HG02884 (cell line): Measurements from ENCODE around the gene MPHOSPH8.

Experiments used
- ATAC-seq: cut with Tn5 transposase; IDR thresholded peaks from one replicate; pipeline ENCODE4 v1.9.1; 2021; ENCODE audit warnings: mild to moderate bottlenecking, moderate library complexity; ENCODE audit not compliant: unreplicated experiment

The MPHOSPH8 gene, protein sequence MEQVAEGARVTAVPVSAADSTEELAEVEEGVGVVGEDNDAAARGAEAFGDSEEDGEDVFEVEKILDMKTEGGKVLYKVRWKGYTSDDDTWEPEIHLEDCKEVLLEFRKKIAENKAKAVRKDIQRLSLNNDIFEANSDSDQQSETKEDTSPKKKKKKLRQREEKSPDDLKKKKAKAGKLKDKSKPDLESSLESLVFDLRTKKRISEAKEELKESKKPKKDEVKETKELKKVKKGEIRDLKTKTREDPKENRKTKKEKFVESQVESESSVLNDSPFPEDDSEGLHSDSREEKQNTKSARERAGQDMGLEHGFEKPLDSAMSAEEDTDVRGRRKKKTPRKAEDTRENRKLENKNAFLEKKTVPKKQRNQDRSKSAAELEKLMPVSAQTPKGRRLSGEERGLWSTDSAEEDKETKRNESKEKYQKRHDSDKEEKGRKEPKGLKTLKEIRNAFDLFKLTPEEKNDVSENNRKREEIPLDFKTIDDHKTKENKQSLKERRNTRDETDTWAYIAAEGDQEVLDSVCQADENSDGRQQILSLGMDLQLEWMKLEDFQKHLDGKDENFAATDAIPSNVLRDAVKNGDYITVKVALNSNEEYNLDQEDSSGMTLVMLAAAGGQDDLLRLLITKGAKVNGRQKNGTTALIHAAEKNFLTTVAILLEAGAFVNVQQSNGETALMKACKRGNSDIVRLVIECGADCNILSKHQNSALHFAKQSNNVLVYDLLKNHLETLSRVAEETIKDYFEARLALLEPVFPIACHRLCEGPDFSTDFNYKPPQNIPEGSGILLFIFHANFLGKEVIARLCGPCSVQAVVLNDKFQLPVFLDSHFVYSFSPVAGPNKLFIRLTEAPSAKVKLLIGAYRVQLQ

DNA sequence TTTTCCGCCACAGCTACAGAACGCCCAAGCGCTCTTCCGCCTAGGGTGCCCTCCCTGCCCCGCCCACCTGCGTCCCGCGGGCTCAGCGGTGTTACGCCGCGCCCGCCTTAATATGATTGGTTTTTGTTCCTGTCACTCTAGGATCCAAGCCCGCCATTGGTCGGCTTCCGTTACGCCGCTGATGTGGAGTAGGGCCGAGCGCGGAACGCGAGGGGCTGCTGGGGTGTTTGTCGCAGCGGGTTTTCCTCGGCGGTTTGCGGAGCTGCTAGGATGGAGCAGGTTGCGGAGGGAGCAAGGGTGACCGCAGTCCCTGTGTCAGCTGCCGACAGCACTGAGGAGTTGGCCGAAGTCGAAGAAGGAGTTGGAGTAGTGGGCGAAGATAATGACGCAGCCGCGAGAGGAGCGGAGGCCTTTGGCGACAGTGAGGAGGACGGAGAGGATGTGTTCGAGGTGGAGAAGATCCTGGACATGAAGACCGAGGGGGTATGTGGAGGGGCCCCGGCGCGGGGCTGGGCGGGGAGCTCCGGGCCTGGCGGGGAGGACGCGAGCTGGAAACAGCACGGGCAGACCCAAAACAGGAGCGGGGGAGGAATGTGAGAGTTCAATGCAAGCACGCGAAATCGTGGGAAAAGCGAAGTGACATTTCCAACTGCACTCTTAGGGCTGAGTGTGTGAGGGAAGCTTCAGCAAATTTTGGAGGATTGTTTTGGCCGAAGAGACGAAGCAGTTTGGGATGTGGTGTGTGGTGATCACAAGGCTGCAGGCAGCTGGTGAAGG, at the start of gene MPHOSPH8:
Gene MPHOSPH8 (plus strand): TSS at position 181 of the 777 bp plus-strand sequence. CDS start 90 bp downstream, at position 271.
- ATAC-seq: peak; percentile 98

DNA sequence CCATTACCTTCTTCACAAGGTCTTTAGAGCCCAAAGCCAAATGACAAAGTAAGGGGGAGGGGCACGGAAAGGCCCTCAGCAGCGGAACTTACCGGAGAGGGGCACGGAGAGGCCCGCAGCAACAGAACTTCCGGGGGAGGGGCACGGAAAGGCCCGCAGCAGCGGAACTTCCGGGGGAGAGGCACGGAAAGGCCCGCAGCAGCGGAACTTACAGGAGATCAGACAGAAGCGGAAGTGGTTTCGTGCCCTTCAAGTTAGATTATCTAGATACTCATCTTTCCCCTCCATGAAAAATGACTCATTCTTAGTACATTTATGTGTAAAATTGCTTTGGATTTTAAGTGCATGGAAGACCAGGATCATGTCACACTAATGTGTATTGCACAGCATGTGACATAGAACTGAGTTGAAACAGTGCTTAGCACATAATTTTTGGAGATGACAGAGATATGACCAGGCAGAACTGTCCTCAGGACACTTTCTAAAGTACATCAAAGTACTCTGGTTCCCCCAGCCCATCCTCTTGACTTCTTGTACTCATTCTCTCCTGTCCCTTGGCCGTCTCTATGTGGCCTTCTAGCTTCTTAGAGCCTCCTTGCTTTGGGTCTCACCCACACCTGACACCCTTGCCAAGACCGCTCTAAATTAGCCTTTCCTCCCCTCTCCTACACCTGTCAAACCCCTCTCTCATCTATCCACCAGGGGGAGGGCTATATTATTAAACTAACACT, 46.4 kb upstream of the MPHOSPH8 start:
- peak; percentile 79 for ATAC-seq

DNA sequence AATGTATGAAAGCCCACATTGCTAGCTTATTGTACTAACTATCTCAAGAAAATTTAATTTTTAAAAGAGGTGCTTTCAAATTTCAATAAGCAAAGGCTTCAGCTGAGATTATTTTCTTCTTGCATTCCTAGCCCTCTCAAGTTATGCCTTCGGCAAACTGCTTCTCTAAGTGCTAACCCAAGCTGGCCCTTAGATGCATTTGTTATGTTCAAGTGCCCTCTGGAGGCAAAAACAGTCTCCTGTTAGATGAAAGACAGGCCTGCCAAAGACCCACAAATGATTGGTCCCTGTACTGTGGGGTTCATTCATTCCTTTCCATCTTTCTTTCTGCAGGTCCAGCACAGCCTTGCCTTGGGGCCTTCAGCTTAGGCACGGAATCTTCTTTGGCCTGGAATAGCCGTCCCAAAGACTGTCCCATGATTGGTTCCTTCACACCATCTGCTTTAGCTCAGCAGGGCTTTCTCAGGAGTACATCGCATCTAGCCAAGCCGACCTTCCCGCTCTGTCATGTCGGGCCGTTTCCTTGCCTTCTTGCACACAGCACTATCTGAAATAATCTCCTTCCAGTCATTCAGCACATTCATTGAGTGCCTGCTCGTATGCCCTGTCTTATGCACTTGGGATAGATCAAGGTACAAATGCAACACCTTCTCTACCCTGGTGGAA, 45.7 kb upstream of the MPHOSPH8 start:
- ATAC-seq: peak; percentile 67

DNA sequence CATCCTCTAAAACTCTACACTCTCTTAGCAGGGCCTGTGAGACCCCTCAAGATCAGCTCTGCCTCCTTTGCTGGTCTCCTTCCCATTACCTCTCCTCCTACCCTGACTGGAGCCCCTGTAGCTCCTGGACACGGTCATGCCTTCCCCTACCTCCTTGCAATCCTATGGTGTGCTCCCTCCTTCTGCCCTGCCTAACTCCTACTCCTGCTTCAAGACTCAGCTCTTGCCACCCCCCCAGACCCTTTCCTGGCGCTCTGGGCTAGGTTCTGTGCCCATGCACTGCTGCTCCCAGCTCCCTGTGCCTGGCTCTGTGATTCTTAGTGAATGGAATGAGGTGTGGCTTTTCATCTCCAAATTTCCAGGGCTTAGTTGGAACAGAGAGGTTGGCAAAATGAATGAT, 44.1 kb upstream of the MPHOSPH8 start:
- no peak for ATAC-seq

DNA sequence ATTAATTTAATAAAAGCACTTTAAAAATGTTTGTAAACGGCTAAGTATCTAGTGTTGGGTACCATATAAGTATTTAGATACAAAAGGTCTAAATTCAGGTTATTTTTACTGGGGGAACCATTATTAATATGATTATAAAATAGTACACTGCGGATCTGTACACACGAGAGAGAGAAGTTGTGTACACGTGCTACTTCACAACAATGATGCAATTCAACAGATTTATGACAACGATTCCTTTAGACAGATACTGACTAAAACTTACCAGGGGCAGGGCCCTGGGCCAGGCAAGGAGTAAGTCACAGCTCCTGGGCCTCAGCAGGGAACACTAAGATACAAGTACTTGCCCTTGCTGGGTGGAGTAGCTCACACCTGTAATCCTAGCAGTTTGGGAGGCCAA, 43.0 kb upstream of the MPHOSPH8 start:
- ATAC-seq: no peak

DNA sequence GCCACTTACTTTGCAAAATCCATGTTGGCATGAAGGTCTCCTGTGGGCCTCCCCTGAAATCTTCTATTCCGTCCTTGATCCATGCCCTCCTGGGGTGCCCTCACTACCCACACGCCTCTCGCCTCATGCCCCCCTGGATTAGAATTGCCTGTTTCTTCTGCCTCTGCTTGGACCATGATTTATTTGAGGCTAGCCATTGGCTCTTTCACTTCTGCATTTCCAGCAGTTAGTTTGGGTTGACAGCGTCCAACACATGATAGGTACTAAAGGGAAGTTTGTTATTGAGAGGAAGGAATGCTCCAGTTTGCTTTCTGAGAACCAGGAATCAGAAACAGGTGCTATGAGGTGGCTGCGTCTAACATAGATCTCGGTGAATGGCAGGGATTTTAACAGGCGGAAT, 41.6 kb upstream of the MPHOSPH8 start:
- ATAC-seq: no peak

DNA sequence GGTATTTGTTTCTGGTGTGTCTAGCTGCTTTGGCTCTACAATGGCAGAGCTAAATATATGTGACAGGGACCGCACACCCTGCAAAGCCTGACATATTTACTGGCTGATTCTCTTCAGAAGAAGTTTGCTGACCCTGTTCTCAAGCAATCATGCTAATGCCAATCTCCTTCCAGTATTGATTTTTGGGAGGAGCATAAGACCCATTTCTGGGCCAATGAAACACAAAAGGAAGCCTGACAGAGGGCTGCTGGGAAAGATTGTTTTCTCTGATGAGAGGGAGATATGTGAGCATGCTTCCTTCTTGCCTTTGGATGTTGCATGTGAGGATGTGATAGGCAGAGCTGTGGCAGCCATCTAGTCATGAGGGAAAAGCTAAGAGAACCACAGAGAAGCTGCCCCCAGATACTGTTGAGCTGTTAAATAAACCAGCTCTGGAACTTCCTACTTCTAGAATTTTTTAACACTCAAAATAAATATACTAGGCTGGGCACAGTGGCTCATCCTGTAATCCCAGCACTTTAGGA, 40.7 kb upstream of the MPHOSPH8 start:
- ATAC-seq: no peak

DNA sequence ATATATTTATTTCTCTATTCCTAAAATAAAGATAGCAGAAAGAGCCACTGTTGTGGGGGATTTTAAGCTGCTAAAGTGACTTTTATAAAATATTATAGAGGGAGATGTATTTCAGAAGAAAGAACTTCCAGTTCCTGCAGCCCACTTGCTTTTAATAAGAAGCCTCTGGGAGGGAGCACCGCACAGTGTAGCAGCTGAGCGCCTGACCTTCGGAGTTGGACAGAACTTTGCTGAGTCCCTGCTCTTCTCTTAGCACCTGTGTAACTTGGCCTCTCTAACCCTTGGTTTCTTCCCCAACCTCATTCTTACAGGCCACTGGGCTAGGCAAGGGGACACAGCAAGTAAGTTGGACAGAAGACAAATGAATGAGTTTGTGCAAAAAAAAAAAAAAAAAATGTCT, 37.4 kb upstream of the MPHOSPH8 start:
- no peak for ATAC-seq

DNA sequence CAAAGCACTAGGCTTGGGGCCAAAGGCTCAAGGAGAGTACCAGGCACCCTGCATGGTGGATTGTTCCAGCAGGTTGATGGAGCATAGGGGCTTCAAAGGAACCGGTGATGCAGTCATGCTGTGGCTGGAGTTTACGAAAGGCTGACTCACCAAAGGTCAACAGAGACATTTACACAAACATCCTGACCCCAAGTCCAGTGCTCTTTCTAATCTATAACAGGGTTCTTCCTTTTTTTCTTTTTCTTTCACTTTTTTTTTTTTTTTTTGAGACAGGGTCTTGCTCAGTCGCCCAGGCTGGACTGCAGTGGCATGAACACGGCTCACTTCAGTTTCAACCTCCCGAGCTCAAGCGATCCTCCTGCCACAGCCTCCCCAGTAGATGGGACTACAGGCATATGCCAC, 36.5 kb upstream of the MPHOSPH8 start:
- ATAC-seq: no peak

DNA sequence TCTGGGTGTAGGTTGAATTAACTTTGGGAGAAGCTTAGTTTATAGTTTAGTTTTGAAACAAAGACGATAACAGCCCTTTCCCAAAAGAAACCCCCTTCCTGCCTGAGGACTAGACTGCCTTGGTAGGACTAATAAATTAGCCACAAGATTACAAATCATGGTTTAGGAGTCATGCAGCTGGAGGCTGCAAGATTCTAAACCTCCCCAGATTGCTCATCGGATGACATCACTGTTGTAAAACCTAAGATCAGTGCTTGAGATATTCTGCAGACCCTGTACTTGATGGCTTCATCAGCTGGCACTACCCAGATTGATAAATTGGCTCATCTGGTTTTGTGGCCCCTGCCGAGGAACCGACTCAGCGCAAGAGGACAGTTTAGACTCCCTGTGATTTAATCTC, 35.9 kb upstream of the MPHOSPH8 start:
- ATAC-seq: no peak

DNA sequence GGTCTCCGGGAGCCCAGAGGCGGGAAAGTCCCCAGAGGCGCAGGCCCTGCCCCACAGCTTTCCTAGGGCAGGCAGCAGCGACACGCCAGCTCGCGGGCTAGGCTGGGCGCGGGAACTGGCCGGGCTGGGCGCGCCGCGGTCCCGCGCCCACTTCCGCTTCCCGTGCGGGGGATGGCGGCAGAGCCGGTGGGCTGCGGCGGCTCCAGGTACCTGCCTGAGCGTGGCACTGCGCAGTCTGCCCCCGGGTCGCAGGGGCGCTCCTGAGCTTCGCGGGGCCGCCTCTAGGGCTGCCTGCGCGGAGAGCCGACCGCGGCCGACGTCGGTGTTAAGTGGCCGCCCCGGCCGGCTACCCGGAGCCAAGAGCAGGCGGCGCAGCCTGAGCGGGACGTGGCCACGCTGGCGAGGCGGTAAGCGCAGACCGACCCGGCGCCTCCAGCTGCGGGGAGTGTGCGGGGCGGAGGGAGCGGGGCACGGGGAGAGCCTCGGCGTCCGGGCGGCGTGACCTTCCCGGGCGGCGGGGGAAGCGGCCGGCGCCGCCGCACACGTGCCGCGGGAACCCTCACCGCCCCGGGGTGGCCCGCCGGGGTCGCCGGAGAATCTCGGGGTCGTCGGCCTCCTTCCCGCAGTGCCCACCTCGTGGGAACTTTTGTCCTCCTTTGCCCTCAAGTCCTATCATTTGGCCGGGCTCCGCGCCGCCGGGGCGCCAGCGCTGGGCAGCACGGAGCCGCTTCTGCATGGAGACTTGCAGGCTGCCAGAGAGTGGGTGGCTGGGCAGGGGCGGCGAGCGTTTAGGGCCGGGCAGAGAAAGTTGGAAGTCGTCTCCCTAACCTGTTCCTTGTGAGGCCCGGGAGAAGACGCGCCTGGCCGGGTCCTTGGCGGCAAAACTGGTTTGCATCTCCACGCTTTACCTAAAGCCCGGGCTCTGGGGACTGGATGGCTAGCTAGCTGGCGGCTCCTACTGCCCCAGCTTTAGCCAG, 31.4 kb upstream of the MPHOSPH8 start:
- ATAC-seq: peak; percentile 77

DNA sequence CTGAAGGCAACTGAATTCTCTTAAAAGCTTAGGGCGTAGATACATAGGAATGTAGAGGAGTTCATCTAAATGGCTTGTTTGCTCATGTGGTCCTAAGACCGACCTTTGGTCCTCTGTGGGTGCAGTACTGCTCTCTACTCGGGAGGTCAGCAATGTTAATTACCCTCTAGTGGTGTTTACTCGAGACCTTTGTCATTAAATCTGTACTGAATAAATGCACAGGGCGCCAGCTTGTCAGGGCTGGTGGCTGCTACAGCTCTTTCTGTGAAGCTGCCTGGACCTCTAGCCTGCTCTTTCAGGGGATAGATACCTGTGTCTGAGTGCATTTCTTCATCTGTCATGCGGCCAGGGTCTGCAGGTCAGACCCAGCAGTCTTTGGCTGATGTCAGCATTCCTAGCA, 29.2 kb upstream of the MPHOSPH8 start:
- ATAC-seq: no peak

DNA sequence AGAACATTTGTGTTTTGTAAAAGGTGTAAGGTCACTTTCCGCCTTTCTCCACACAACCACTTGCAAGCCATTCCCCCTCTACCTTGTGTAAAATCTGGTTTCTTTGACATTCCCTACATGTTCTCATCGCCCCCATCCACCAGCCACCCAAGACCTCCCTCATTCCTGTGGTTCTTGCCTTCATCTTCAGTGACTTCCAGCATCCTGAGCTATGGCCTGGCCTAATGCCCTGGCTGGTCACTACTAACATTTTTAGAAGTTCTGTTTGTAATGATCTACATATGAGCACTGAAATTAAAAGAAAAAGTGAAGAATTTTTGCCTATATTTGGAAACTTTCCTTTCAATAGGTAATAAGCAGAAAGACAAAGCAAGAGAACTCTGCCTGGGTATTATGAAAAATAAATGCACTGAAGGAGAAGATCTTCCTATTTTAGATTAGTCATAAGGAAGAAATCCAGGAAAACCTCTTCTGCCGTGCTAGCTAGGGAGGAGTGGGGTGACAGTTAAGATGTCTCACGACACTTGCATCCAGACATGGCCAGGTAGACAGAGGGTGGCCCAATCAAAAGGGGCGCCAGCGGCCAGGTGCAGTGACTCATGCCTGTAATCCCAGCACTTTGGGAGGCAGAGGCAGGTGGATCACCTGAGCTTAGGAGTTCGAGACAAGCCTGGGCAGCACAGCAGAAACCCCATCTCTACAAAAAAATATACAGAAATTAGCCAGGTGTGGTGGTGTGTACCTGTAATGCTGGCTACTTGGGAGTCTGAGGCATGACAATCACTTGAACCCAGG, 28.1 kb upstream of the MPHOSPH8 start:
- ATAC-seq: no peak

DNA sequence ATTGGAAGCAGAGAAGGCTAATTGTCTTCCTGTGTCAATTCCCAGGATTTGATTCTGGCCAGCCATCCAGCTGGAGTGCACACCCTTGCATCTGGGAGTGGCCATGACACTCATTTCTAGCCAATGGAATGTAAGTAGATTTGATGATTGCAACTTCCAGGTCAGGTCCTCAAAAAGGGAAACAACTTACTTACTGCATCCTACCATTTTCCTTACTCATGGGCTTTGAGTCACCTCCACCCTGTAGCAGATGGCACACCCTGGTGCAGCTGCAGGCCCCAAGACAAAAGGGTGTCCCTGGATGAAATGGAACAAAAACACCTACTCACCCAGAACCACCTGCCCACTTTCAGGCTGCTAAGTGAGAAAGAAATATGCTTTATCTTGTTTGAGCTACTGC, 27.3 kb upstream of the MPHOSPH8 start:
- ATAC-seq: no peak

DNA sequence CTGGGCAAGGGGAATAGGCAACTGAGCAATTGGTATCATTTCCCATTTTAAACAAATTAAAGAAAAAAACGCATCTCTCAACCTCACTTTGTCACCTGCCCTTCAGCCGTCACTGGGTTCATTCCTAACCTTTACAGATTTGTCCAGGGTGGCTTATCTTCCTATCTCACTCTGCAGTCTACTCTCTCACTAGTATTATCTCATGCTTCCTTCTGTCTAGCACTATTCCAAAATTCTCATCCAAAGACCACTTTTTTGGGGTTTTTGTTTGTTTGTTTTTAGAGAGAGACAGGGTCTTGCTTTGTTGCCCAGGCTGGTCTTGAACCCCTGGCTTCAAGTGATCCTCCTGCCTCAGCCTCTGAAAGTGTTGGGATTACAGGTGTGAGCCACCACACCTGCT, 26.7 kb upstream of the MPHOSPH8 start:
- ATAC-seq: no peak

DNA sequence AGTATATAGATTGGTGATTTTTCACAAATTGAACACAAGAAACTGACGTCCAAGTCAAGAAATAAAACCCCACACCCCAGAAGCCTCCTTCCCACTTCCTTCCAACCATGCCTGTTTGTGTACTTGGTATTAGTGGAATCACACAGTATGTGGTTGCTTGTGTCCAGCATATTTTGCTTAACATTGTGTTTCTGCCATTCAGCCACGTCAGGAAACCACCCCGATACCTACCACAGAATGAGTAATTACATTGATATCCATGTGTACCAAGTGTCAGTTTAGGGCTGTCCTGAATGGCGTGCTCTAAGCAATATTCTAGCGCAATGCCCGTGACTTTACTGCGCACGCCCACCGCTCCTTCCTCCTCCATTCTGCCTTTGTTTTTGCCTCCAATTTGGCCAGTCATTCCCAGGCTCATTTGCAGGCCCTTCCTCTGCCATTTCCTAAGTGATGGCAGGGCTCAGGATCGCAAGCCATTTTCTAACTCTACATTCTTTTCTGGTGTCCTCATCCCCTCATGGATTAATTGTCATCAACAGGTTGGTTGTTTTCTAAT, 25.9 kb upstream of the MPHOSPH8 start:
- no peak for ATAC-seq

DNA sequence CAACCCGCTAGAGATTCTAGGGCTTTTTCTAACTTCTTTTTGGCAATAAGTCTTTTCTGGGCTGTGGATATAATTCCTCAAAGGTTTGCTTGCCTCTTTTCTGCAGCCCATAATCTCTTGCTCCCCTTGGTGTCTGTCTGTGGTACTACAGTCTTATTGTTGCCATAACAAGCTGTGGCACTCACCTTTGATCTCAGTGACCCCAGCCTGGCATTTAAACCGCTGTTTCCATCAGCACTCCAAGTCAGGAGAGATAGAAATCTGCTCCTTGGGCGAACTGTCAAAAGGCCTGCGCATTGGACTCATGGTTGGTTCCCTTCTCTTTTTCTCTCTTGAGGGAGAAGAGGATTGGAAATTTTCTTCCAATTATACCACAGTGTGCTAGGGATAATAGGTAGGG, 14.5 kb upstream of the MPHOSPH8 start:
- ATAC-seq: no peak

DNA sequence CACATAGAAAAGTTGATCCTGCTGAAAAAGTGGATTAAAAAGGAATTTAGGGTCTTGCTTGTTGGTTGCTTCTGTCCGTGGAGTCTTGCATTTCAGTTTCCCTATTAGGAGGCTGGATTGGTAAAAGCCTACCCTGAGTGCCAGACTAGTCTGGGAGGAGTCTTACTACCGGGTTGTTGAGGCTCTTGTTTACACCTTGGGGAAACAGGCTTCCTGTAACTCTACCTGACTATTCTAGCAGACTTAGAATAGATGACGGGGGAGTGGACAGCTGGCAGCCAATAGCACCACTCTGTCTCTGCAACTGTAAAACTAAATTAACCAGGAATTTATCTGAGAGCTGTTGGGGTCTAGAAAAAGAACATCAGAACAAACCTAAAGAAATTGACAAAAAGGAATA, 11.3 kb upstream of the MPHOSPH8 start:
- ATAC-seq: no peak
